Sigmoid colon (tissue), 3 donors: ENCODE data around the gene GBX1.

Source experiments
- POLR2A ChIP-seq, 2 donors: fragments of 450-650 bp; IDR thresholded peaks; one replicate each; pipeline ENCODE4 v1.6.1; 2016; ENCODE audit warnings: antibody characterized with exemption in 2 of 2, mild to moderate bottlenecking in 2 of 2, moderate library complexity in 2 of 2
- TF ChIP-seq, protein P1 (sequence below), 4 experiments: fragments of 450-650 bp in 3 of 4; fragments of 200-600 bp in 1 of 4; IDR thresholded peaks; one replicate each; pipeline ENCODE4 v1.5.1; 2016 to 2019; ENCODE audit warnings: antibody characterized with exemption in 4 of 4, mild to moderate bottlenecking in 3 of 4, moderate library complexity in 2 of 4

DNA sequence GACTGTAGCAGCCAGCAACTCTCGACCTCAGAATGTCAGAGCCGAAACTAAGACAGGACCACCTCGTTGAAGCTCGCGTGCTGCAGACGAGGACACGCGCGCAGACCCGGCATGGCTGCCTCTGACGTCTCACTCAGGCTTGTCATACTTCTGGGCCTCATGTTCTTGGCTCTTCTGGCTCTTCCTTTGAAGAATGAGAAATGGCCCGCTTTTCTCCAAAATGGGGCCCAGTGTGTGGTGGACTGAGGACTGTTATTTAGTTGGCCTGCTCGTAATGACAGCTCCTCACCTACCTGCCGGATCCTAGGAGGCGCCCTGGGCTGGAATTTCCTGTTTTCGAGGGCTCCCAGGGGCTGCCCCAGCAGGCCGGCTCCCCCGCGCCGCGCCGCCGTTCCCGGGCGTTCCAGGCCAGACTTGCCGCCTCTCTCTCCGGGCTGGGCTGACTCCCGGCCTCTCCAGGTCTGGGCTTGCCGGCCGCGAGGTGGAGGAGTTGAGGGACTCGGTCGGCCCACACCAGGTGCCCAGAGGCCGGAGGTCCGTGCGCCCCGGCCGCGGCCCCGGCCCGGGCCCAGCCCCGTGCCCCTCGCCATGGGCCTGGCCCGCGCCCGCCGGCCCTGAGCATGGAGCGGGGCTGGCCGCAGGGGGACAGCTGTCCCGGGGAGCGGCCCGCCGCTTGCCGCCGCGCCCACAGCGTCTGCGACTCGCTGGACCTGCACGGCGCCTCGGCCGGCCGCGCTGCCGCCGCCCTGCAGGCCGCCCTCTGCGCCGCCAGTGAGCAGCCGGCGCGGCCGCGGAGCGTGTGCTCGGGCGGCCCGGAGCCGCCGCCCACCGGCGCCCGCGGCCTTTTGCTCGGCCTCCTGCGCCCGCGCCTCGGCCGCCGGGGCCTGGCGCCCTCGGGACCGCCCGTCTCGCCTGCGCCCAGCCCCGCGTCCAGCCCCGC lies 53.1 kb downstream of the GBX1 start:
- no peak for TF ChIP-seq POLR2A (IDR thresholded peaks at IDR 0.05)
- TF ChIP-seq, protein P1, sequence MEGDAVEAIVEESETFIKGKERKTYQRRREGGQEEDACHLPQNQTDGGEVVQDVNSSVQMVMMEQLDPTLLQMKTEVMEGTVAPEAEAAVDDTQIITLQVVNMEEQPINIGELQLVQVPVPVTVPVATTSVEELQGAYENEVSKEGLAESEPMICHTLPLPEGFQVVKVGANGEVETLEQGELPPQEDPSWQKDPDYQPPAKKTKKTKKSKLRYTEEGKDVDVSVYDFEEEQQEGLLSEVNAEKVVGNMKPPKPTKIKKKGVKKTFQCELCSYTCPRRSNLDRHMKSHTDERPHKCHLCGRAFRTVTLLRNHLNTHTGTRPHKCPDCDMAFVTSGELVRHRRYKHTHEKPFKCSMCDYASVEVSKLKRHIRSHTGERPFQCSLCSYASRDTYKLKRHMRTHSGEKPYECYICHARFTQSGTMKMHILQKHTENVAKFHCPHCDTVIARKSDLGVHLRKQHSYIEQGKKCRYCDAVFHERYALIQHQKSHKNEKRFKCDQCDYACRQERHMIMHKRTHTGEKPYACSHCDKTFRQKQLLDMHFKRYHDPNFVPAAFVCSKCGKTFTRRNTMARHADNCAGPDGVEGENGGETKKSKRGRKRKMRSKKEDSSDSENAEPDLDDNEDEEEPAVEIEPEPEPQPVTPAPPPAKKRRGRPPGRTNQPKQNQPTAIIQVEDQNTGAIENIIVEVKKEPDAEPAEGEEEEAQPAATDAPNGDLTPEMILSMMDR (IDR thresholded peaks at IDR 0.05), result no peak
